Activated B cell treated with CpG ODN at 0.5 μM for 24 hours (primary cell): ENCODE data around the gene GRIK1. TPM values are rescaled to one million over a fixed set of nuclear protein-coding genes. Genes with fewer than 3 reads are reported as not detected.

ENCODE experiments used
- ATAC-seq: fragments of 200-7000 bp; cut with Tn5 transposase; one replicate; pipeline ENCODE4 v1.10.0; 2021; ENCODE audit warnings: low read depth, mild to moderate bottlenecking, moderate library complexity
- CTCF ChIA-PET: fragments of 350-600 bp; sonication (Branson Sonifier 250); formaldehyde crosslinking; loops from one replicate; lab custom pipeline; 2021; ENCODE audit warnings: antibody characterized with exemption; lab: Charles Lee
- POLR2A ChIA-PET: fragments of 350-600 bp; sonication (Branson Sonifier 250); formaldehyde crosslinking; loops from one replicate; lab custom pipeline; 2021; ENCODE audit warnings: antibody characterized with exemption; lab: Charles Lee
- DNase-seq: peaks from one replicate; pipeline ENCODE4 v3.0.0; 2022
- H3K27ac Mint-ChIP-seq: one replicate; pipeline ENCODE4 v1.8.0; 2020; ENCODE audit warnings: mixed read lengths
- H3K27me3 Mint-ChIP-seq: one replicate; pipeline ENCODE4 v1.8.0; 2021; ENCODE audit warnings: mixed read lengths
- H3K36me3 Mint-ChIP-seq: one replicate; pipeline ENCODE4 v1.8.0; 2021; ENCODE audit warnings: low read depth, mixed read lengths
- H3K4me1 Mint-ChIP-seq: one replicate; pipeline ENCODE4 v1.8.0; 2021; ENCODE audit warnings: mixed read lengths
- H3K4me3 Mint-ChIP-seq: one replicate; pipeline ENCODE4 v1.8.0; 2020; ENCODE audit warnings: mild to moderate bottlenecking, mixed read lengths
- H3K9me3 Mint-ChIP-seq: one replicate; pipeline ENCODE4 v1.8.0; 2020; ENCODE audit warnings: mixed read lengths
- CTCF ChIP-seq: fragments of 200-600 bp; IDR thresholded peaks from one replicate; pipeline ENCODE4 v1.8.0; 2022; ENCODE audit warnings: antibody characterized with exemption, mild to moderate bottlenecking
- intact Hi-C: fragments of 100-400 bp; cut with micrococcal nuclease; formaldehyde crosslinking; loops from one replicate; pipeline ENCODE4 v1.15.1; 2024
- total RNA-seq: library from RNA; stranded (reverse); gene quantifications from 2 replicates; pipeline ENCODE4 v1.2.3, GENCODE V29; 2022

Gene GRIK1
- total RNA-seq, 1 donor from 2014 or later, result not detected

- ChIA-PET POLR2A (no interaction called here), CTCF (no interaction called here)
- Mint-ChIP-seq H3K27ac (no peak overlapping the region), H3K4me3 (no peak overlapping the region), H3K9me3 (no peaks in the 10 kb centered on the region), H3K27me3 (no peaks in the 10 kb centered on the region), H3K4me1 (no peaks in the 10 kb centered on the region), H3K36me3 (no peaks in the 10 kb centered on the region)
- TF ChIP-seq CTCF, result no peak
- ATAC-seq (no peak), DNase-seq (no peak)
- intact Hi-C loops, result no loop called here
These were observed 13.3 kb upstream of the GRIK1 start for GRCh38 chr21:29953072-29953471.

GRCh38 chr21:29951911-29952310 is 12.1 kb upstream of the GRIK1 start:
- Mint-ChIP-seq H3K27ac (no peak overlapping the region), H3K4me3 (no peak overlapping the region), H3K4me1 (no peaks in the 10 kb centered on the region), H3K27me3 (no peaks in the 10 kb centered on the region), H3K9me3 (no peaks in the 10 kb centered on the region), H3K36me3 (no peaks in the 10 kb centered on the region)
- ChIA-PET CTCF (no interaction called here), POLR2A (no interaction called here)
- no peak for TF ChIP-seq CTCF
- intact Hi-C loops, result no loop called here
- no peak for DNase-seq
- ATAC-seq, result no peak

- H3K36me3 Mint-ChIP-seq, result no peaks in the 10 kb centered on the region
- ChIA-PET POLR2A (no interaction called here), CTCF (no interaction called here)
- no peaks in the 10 kb centered on the region for H3K27me3 Mint-ChIP-seq
- H3K9me3 Mint-ChIP-seq, result no peaks in the 10 kb centered on the region
- ATAC-seq, result no peak
- TF ChIP-seq CTCF, result no peak
- H3K27ac Mint-ChIP-seq, result no peak overlapping the region
- intact Hi-C loops, result no loop called here
- no peak overlapping the region for H3K4me3 Mint-ChIP-seq
- DNase-seq, result no peak
- H3K4me1 Mint-ChIP-seq, result no peaks in the 10 kb centered on the region
These were observed 10.2 kb upstream of the GRIK1 start for GRCh38 chr21:29949991-29950390.

GRCh38 chr21:29947119-29947518 is 7.3 kb upstream of the GRIK1 start:
- Mint-ChIP-seq H3K4me3 (no peak overlapping the region), H3K4me1 (no peaks in the 10 kb centered on the region), H3K9me3 (no peaks in the 10 kb centered on the region), H3K36me3 (no peaks in the 10 kb centered on the region), H3K27me3 (no peaks in the 10 kb centered on the region), H3K27ac (no peak overlapping the region)
- ChIA-PET CTCF (no interaction called here), POLR2A (no interaction called here)
- intact Hi-C loops, result no loop called here
- TF ChIP-seq CTCF, result no peak
- ATAC-seq, result no peak
- DNase-seq, result no peak

GRCh38 chr21:29943885-29944284 is 4.1 kb upstream of the GRIK1 start:
- intact Hi-C loops, result no loop called here

More at GRCh38 chr21:29943885-29944284, 4.1 kb upstream of the GRIK1 start:
- Mint-ChIP-seq H3K27ac (no peak overlapping the region), H3K27me3 (peaks cover 14% of the 10 kb centered on the region), H3K36me3 (no peaks in the 10 kb centered on the region), H3K9me3 (peaks cover 3% of the 10 kb centered on the region), H3K4me3 (no peak overlapping the region), H3K4me1 (no peaks in the 10 kb centered on the region)
- TF ChIP-seq CTCF, result no peak
- CTCF ChIA-PET, result no interaction called here
- no peak for ATAC-seq
- POLR2A ChIA-PET, result no interaction called here
- DNase-seq, result no peak
